BJ (cell line): ENCODE results near the gene ECE2. TPM values are rescaled to one million over a fixed set of nuclear protein-coding genes. Genes with fewer than 3 reads are reported as not detected.

Experiments used
- CTCF ChIA-PET: fragments of 350-600 bp; formaldehyde crosslinking; extraction: SDS; loops from one replicate; lab custom pipeline; 2021; ENCODE audit warnings: antibody characterized with exemption, inconsistent platforms; lab: Yijun Ruan, JAX
- POLR2A ChIA-PET: fragments of 300-600 bp; sonication (Branson Sonifier 250); formaldehyde crosslinking; extraction: SDS; loops from one replicate; lab custom pipeline; 2021; ENCODE audit warnings: antibody characterized with exemption; lab: Charles Lee
- DNase-seq: peaks from one replicate; pipeline ENCODE4 v3.0.0-alpha.2; 2011; ENCODE audit warnings: low read depth
- H3K27me3 ChIP-seq: 2 replicates; pipeline ENCODE4 v1.6.0; 2011; ENCODE audit warnings: low read length; ENCODE audit not compliant: control insufficient read depth, insufficient read depth
- H3K36me3 ChIP-seq: 2 replicates; pipeline ENCODE4 v1.5.1; 2011; ENCODE audit warnings: low read length; ENCODE audit not compliant: control insufficient read depth, insufficient read depth
- H3K4me3 ChIP-seq: 2 replicates; pipeline ENCODE4 v1.5.1; 2011; ENCODE audit warnings: low read depth, mild to moderate bottlenecking, control low read depth, low read length
- CTCF ChIP-seq: IDR thresholded peaks from 2 replicates; pipeline ENCODE4 v1.5.1; 2011; ENCODE audit warnings: low read depth, mild to moderate bottlenecking, control low read depth, inconsistent platforms, low read length, moderate library complexity; ENCODE audit not compliant: insufficient read depth
- polyA plus RNA-seq: library from polyadenylated mRNA; depleted of rRNA; stranded (reverse); fragments of >200 nt; gene quantifications from 2 replicates; pipeline ENCODE4 v1.2.3, GENCODE V29; 2011

ECE2 gene
- polyA plus RNA-seq, 1 experiment = not detected

DNA sequence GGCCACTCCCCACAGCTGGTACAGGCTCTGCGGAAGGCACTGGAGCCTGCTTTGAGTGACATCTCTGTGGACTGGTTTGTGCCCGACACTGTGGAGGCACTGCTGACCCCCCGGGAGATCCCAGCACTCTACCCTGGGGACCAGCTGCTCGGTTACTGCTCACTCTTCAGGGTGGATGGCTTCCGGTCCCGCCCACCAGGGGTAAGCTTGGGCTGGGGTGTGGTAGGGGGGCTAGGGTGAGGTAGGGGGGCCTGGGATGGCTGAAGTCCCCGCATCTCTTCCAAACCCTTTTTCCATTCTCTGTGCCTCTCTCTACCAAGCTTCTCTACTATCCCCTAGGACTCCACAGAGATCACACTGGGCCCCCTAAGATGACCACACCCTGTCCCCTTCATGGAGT, 38.6 kb upstream of the ECE2 start:
- DNase-seq = no peak
- Histone ChIP-seq H3K27me3 (peaks cover 4% of the 10 kb centered on the region), H3K4me3 (no peak overlapping the region), H3K36me3 (no peaks in the 10 kb centered on the region; the same call in none of the 2 replicates)
- ChIA-PET POLR2A (no interaction called here), CTCF (interaction anchor here (1.5 to 6.4 kb wide), 2 partner anchors 11 to 13 kb away, joined by 4 to 54 read pairs; partner anchors contain the start of genes EEF1AKMT4 and VWA5B2)
- TF ChIP-seq CTCF = no peak

GRCh38 chr3:184237807-184238206, 38.0 kb upstream of the ECE2 start:
- DNase-seq = no peak

GRCh38 chr3:184238246-184238818, 37.5 kb upstream of the ECE2 start:
- Histone ChIP-seq H3K36me3 (peaks cover 4% of the 10 kb centered on the region), H3K4me3 (no peak overlapping the region), H3K27me3 (no peaks in the 10 kb centered on the region; the same call in 1 of the 2 replicates)
- CTCF ChIA-PET = interaction anchor here (0.7 to 6.4 kb wide), 4 partner anchors 9 to 94 kb away, joined by 3 to 54 read pairs (median 4); partner anchors contain the start of genes EEF1AKMT4 and VWA5B2
- POLR2A ChIA-PET = no interaction called here
- TF ChIP-seq CTCF = no peak
- DNase-seq = no peak

More at GRCh38 chr3:184237807-184238206, 38.0 kb upstream of the ECE2 start:
- H3K4me3 ChIP-seq = no peak overlapping the region
- POLR2A ChIA-PET = no interaction called here
- CTCF ChIA-PET = interaction anchor here (0.7 to 6.4 kb wide), 4 partner anchors 9 to 93 kb away, joined by 3 to 54 read pairs (median 4); partner anchors contain the start of genes EEF1AKMT4 and VWA5B2
- H3K36me3 ChIP-seq = peaks cover 2% of the 10 kb centered on the region
- peaks cover 1% of the 10 kb centered on the region for H3K27me3 ChIP-seq
- TF ChIP-seq CTCF = no peak

DNA sequence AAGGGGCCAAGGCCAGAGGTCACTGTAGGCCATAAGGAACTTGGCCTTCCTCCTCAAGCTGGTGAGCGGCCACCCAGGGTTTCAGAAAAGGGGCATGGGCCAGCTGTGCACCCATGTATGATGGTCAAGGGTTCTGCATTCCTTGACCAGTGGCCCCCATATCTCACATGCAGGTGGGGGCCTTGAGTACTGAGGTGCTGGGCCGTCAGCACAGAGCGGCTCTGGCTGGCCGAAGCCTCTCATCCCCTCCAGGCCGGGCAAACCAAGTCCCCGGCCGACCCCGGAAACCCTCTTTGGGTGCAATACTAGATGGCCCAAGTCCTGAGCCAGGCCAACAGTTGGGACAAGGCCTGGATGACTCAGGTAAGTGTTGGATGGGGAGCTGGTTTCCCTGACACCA, 36.6 kb upstream of the ECE2 start:
- CTCF ChIA-PET = interaction anchor here (0.6 to 6.4 kb wide), 4 partner anchors 11 to 95 kb away, joined by 3 to 54 read pairs (median 4); partner anchors contain the start of gene VWA5B2
- Histone ChIP-seq H3K36me3 (peaks cover 10% of the 10 kb centered on the region), H3K4me3 (no peak overlapping the region), H3K27me3 (no peaks in the 10 kb centered on the region; the same call in 1 of the 2 replicates)
- no peak for TF ChIP-seq CTCF
- POLR2A ChIA-PET = no interaction called here
- DNase-seq = no peak

- TF ChIP-seq CTCF = no peak
- ChIA-PET CTCF (interaction anchor here (0.6 to 6.4 kb wide), 6 partner anchors 10 to 112 kb away, joined by 3 to 54 read pairs (median 4); partner anchors contain the start of genes CAMK2N2 and VWA5B2), POLR2A (no interaction called here)
- no peak overlapping the region for H3K4me3 ChIP-seq
- no peaks in the 10 kb centered on the region; the same call in 1 of the 2 replicates for H3K27me3 ChIP-seq
- peaks cover 14% of the 10 kb centered on the region for H3K36me3 ChIP-seq
- DNase-seq = no peak
These were observed 36.1 kb upstream of the ECE2 start for GRCh38 chr3:184239708-184240107.
